HG02798 (cell line): ENCODE results near the gene TRAM2.

Source experiments
- ATAC-seq: cut with Tn5 transposase; IDR thresholded peaks from one replicate; pipeline ENCODE4 v1.9.1; 2021; ENCODE audit warnings: mild to moderate bottlenecking; ENCODE audit not compliant: unreplicated experiment, poor library complexity

TRAM2 gene

DNA sequence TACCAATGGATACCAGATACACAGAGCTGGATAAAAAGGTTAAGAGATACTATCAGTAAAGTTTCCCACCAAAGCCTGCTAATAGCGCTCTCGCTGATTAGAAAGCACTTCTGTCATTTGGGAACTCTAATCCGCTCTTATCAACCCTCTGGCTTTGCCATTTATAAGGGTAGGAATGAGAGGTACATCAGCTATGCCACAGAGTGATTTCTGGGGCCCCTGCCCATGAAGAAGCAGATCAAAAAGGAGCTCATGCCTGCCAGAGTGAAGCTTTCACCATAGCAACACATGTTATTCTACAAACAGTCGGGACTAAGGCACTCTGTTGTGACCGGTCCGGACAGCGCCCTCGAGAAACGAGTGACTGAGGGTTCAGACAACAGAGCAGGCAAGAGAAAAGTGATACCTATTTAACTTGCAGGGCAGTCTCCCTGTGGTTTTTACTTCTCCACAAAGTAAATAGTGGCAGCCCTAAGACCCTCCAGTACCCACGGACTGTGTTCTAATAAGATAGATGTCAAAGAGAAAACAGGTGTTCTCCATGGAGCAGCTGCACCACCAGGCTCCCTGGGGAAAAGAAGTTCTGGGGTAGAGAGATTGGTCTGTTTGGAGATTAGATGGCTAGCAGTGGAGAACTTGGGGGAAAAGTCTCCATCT is 5.6 kb downstream of the TRAM2 start:
- ATAC-seq, result no peak

DNA sequence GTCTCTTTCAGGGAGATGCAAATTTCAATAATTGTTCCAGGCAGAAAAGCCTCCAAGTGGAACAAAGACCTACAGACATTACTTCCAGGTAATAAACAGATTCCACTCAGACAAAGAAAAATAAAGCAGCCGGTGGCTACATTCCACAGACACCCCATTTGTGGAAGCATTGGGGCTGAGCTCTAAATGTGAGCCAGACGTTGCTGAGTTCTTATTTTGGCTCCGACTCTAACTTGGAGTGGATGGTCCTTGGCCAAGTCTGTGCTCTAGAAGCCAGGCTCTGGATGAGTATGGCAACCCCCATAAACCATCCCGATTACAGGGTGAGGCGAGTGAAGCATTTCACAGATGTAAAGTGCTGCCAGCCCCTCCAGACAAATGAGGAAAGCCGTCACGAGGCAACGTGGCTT is 6.6 kb downstream of the TRAM2 start:
- ATAC-seq, result no peak

DNA sequence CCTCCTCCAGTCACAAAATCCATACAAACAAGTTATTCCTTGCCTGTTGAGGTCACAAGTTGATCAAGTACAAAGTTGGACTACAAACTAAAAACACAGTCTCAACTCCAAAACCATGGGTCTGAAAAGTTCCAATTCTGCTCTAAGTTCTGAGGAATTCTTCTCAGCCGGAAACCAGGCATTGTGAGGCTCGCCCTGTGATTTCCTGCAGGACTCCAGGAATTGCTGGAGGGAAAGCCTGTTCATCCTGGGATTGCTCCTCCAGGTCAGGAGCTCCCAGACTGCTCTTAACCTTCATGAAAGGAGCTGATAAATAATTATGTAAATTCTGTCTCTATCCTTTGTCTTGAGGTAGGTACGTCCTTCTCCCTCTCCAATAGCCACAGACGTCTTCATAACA is 8.5 kb downstream of the TRAM2 start:
- ATAC-seq, result no peak

DNA sequence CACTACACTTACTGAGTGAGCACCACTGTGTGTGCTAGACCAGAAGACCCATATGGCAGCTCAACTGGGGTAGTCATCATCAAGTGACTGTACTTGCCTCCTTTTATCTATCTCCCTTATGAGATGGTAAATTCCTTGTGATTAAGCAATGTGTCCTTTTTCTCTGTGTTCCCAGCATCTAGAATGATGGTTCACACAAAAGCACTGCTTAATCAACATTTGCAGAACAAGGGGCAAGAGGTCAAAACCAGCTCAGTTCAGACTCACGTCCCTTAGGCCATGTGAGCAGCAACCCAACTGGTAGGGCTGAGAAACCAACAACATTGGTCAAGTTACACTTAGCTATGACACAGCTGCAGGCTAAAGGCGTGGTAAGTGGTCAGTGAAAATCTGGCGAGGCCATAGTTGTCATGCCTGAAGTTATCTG is 10.0 kb downstream of the TRAM2 start:
- no peak for ATAC-seq

DNA sequence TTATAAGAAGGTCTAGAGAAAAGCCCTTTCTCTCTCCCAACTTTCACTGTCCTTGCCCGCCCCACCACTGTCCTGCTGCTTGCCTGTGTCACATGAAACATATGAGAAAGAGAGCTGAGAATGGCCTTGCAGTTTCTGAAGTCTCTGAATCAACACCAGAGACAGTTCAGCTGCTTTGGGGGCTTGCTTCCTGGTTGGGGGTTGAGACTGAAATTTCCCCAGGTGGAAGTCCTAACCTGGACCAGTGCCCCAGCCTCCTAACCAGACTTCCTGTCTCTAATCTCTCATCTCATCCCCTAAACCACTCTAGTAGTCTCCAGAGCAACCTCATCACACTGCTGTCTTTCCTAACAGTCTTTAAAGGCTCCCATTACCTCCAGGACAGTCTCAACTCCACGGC is 10.7 kb downstream of the TRAM2 start:
- ATAC-seq, result peak; percentile 55

DNA sequence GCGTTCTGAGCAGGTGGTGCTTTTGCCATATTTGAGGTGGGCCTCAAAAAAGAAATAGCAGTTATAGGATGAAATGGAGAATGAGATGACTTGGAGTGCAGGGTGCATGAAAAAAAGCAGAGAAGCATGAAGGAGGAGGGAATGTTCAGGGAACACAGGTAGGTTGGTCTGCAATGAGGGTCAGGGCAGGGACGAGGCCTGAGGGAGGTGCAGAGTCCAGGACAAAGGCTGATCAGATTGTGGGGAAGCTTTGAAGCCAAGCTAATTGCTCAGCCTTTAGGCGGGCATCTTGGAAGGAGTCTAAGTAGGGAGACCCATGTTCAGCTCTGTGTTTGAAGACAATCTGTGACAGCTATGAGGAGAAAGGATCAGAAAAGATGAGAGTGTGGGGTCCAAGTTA is 12.0 kb downstream of the TRAM2 start:
- ATAC-seq, result no peak

DNA sequence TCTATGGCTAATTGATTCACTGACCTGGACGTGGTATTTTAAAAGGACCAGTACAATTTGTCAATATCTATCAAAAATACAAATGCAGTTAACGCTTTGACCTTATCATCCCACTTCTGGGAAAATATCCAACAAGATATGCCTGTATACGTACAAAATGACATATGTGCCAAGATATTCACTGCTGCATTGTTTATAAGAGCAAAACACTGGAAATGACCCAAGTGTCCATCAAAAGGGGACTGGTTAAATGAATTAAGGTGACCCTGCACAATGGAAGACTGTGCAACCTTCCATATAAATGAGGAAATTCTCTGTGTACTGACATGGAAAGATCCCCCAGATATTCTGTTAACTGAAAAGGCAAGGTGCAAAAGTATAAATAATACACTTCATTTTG is 13.9 kb downstream of the TRAM2 start:
- no peak for ATAC-seq

DNA sequence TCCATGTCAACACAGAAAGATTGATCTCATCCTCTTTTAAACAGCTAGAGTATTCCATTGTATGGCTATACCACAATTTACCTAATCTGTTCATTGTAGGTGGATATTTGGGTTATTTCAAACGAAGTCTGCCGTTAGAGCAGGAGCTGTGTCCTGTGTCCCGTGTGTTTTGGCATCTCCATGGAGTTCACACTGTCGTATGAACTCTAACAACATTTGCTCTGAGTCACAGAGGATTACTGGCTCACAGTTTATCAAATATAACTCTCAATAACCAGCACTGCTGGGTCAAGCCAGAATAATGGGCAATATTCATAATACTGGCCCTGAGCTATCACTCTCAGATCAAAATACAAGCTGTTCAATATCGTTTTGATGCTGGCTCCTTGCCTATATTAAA is 16.4 kb downstream of the TRAM2 start:
- ATAC-seq, result no peak

DNA sequence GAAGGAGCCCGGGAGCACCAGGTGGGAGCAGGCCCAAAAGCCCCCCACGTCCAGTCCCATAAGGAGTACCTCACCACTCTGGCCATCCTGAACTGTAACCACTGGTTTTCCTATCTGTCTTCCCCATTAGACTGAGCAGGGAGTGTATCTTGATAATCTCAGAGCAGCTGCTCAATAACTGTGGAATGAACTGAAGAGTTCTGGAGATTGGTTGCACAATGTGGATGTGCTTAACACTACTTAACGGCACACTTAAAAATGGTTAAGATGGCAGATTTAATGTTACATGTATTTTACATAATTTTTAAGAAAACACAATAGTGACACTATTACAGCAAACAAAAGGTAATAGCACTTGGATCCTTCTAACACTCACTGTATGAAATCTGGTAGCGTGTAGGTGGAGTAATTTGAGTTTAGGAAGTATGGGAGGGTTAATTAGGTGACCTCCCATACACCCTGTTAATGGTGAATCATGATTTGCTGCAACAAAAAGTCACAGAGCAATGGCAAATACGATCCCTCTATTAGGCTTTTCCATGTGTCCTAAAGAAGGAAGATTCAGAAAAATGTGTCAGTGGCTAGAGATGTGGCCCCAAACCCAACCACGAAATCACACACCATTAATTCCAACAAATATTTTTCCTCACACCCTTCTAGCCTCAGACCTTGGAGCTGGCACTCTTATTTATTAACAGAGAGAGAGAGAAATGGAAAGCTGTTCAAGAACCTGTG is 18.4 kb downstream of the TRAM2 start:
- ATAC-seq, result no peak

DNA sequence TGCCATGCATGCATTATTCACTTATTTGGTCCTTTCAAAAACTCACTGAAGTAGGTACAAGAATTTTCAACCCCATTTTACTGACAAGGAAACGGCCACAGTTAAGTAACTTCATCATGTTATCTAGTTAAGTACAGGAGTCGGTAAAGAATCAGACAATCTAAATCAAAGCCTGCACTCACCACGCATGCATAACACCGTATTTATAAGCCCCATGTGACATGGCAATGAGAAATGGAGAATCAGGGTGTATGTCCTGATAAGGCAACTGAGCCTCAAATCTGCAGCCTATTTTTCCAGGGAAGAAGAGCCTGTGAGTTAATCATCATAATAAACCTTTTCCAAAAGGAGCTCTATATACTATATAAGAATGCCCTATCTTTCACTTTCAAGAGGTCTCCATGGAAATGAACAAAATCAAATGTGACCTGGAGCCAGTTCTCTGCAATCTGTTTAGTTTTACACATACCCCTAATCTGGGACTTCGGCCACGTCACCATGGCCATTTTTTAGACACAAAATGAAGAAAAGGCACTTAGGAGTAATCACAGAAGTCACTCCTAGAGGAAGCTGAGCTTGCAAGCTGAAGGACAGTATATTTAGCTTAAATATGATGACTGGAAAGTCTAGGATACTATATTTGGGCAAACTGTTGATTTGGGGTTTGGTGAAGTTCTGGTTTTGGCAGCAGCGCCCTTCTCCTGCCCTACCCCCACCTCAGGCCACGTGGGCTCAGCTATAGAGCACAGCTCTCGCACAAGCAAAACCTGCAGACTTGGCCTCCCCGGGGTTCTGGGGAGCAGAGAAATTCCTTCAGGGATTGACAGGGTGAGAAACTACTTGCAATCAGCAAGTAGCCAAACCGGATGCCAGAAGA is 19.2 kb downstream of the TRAM2 start:
- ATAC-seq, result no peak

DNA sequence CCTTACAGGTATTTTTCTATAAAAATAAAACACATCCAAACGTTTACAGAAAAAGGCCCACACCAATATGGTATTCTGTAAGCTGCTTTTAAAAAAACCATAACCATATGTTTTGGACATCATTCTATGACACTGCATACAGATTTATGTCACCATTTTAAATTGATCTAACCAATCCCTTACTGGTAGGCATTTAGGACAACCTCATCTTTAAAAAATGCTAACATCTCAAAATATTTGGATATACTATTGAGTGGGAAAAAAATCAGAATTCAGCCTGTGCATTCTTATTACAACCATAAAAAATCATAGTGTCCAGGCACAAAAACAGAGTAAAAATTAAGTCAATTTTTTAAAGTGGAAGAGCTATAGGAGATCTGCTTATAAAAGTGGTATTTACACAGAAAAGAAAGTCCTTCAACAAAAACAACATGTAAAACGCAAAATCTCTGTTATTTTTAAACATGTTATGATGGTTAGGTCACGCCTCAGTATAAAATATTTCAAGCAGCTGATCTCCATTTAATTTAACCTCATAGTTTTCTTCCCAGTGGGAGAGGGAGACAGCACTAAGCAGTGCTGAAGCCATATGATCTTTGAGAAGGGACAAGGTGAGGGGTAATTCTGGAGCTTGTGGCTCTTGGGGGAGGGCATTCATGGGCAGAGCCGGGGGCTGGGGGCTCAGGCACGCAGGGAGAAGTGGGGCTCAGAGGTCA is 21.2 kb downstream of the TRAM2 start:
- ATAC-seq, result no peak

DNA sequence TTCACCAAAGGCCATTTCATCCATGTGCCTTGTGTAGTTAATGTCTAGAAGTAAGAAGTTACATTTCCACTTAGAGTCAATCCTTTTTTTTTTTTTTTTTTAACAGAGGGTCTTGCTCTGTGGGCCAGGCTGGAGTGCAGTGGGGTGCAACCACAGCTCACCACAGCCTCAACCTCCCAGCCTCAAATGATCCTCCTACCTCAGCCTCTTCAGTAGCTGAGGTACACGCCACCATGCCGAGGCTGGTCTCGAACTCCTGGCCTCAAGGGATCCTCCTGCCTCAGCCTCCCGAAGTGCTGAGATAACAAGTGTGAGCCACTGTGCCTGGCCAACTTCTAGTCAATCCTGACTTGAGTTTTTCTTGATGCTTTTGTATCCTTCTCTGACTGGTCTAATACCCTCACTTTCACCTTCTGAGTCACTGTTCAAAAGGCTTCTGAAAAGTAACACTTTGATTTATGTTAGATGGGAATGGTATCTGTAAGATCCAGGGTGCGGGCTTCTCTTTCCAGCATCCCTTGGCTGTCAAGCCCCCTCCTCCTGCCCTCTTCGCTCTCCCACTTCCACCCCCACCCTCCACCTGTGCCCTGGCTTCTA is 22.1 kb downstream of the TRAM2 start:
- ATAC-seq, result no peak

DNA sequence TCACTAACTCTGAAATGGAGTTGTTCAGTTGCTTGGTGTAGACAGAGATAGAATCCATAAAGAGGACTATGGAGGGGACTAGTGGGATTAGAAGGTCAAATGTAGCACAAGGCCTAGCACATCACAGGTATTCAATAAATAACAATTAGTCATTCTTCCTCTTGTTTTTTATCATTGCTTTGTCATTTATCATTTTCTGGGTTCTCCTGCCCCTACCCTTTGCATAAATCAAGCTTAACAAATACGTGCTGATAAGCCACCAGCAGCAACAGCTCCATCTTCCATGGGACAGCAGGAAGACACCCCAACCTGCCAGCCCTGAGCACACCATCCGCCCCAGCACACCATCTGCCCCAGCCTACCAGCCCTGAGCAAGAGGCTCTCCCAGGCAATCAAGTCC is 23.1 kb downstream of the TRAM2 start:
- ATAC-seq, result no peak

DNA sequence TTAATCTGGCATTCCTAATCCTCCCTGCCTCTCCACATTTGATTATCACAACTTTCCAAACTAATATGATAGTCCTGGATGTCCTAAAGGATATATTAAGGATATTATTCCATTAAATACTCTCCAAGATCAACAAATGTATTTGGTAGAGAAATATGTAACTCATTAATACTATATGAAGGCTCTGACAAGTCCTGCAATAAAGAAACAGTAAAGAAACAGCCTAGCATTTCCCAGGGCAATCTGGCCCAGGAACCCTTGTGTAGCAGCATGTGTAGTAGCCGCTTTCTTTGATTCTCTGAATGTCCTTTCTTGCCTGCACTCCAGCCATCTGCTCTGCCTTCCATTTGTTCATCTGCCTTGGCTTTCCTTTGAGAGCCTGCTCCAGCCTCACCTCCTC is 23.7 kb downstream of the TRAM2 start:
- ATAC-seq, result no peak

DNA sequence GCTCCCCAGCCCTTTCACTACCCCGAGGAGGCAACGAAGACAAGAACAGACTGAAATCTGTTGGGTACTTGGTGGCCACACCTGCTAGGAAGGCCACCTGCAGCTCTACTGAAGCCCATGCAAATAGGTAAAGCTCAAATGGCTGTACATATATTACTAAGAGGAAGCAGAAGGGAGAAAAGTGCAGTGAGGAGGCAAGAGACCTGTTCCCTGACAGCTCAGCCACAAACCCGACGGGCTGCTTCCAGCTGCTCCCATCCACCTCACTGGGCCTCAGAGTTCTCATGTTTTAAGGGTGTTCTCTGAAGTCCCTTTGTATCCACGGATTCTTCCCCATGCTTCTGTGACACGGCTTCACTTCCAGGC is 24.6 kb downstream of the TRAM2 start:
- peak; percentile 95 for ATAC-seq

DNA sequence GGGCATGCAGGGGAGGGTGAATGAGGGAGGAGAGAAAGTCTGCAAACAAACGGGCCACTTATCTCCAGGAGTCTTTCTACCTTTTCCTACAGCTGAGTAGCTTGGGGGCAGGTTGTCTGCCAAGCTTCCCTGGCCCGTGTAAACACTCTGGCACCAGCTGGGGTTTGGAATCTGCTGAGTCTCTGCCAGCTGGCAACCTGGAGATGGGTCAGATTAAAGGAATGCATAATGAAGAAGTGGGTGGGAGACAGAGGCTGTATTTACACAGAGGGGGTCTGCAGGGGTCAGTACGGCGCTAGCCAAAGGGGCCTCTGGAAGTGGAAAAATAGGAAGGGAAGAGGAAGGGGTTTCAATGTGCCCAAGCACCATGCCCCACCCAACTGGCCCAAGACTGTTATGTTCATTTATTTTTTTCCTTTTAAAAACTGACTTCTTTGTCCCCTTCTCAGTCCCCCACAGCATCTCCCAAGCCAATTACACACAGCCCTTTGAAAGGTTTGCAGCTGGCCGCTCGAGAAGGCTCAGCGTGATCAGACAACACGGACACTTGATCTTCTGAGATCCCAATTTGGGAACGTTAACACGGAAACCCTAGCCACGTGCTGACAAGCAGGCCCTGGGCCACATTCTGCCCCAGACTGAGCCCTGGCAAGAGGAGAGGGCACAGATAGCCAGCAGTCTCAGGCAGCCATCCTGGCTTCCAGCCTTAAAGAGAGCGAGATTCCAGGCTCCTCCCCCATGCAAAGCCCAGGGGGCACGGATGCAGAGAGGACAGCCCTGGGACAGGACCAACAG is 25.2 kb downstream of the TRAM2 start:
- ATAC-seq, result no peak

DNA sequence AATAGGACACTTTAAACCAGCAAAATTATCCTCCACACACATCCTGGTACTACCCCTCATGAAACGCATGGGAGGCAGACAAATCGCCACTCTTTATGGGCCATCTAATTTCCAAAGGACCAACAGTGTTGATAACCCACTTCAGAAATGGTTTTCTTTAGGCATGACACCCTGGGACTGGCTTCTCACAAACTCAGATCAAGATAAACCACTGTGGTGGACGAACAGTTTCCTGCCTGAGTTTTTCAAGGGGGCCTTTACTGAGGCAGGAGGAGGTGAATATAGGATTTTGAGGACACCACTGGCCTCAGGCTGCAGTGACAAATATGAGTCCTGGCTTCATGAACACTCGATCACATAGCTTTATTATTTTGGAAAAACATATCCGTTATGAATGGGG is 26.0 kb downstream of the TRAM2 start:
- ATAC-seq, result no peak

DNA sequence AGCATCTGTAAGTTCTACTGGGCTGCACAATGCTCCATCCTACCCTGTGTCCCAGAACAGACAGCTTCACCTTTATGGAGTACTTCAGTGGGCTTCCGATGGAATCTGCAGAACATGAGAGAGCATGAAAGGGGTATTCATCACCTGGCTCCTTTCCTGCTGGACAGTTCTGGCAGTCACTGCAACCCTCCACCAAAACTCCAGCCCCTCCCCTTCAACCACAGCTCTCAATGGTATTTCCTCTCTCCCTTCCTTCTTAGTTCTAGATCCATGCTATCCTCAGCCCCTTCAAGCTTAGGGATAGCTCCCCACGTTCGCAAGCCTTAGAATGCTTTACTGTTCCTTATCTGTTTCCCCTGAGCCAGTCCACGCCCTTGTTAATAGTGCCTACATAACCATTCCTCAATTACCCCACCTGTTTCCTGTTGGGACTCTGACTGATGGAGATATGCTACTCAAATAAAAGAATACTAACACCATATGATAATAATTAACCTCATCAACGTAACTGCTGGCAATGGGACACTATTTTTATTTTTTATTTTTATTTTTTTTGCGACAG is 26.8 kb downstream of the TRAM2 start:
- no peak for ATAC-seq

DNA sequence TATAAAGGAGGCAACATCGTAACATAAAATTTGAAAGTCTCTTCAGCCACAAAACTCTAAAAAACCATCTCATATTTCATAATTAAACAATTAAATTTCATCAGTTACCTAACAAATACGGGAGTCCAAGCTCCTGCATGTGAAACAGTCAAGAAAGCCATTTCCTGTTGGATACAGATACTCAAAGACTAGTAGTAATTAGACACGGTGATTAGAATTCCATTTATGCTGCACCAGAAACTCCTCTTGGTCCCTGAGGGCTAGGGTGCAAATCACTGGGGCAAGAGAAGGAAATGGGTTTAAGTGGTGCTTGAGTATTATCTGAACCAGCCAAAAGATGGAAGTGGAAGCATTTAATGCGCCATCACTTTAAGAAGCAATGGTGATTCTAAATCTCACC is 27.4 kb downstream of the TRAM2 start:
- no peak for ATAC-seq
